CD4-positive, alpha-beta T cell treated with Interleukin-6 for 4 hours (primary cell): Measurements from ENCODE around the gene CCDC88A.
"Not testable (repeated sequence)": the region's sequence is repeated elsewhere in the genome, so short reads cannot be mapped to it uniquely, and the experiment has no call there.

ENCODE experiments used
- DNase-seq: peaks from one replicate; pipeline ENCODE4 v3.0.0-alpha.2; 2020; ENCODE audit warnings: mixed read lengths

Gene CCDC88A

DNA sequence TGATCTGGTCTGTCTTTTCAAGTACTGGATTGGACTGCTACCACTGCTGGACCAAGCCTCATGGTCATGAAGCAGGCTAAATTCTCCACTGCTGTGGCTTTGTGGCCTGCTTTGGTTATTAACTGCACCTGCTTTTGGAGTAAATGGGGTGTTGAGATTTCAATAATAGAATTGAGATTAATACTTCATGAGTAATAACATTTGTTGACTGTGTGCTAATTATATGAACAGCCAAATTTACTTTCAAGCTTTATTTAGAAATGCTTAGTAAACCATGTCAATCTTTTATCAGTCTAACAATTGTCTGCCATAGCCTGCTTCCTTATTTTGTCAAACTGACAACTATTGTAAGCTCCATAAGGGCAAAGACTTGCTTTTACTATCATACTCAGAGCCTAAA is 123.3 kb downstream of the CCDC88A start:
- no peak for DNase-seq

DNA sequence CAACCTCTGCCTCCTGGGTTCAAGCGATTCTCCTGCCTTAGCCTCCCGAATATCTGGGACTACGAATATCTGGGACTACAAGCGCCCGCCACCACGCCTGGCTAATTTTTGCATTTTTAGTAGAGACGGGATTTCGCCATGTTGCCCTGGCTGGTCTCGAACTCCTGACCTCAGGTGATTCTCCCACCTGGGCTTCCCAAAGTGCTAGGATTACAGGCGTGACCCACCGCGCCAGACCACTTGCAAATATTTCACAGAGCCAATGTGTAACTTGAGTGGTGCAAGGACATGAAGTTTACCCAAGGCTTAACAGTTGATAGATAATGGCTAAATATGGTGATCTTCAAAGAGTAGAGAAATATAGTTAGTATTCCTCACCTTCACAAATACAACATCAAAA is 136.6 kb downstream of the CCDC88A start:
- no peak for DNase-seq

- peak; percentile 91 for DNase-seq
Measured at GRCh38 chr2:55282110-55282917, 137.3 kb downstream of the CCDC88A start.

DNA sequence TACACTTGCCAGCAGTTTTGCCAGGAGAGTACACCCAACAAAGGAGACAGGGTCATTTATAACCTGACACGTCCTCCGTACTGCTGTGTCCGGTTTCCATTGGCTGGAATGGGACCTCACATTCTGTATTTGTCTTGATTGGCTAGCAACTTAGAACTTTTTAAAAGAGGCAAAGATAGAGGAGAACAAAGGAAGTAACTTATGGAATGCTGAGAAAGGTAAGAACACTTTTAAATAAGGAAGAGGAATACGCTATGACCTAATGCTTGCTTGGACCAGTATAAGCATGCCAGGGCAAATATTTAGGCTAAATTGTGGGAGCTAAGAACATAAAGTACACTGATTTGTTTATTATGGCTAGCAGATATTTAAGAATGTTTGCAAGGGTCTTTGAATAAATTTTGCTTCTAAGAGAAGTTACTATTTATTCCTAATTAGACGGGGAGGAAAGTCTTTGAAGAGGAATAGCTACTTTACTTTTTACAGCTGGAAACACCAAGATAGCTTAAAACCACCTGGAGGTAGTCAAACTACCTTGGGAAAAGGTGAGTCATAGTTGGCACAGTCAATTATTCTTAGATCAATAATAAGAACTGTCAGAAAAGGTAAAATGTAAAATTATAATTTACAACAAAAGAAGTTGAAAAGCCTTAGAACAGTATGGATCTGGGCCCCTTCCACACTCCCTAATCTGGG is 138.7 kb downstream of the CCDC88A start:
- not testable (repeated sequence) for DNase-seq

DNA sequence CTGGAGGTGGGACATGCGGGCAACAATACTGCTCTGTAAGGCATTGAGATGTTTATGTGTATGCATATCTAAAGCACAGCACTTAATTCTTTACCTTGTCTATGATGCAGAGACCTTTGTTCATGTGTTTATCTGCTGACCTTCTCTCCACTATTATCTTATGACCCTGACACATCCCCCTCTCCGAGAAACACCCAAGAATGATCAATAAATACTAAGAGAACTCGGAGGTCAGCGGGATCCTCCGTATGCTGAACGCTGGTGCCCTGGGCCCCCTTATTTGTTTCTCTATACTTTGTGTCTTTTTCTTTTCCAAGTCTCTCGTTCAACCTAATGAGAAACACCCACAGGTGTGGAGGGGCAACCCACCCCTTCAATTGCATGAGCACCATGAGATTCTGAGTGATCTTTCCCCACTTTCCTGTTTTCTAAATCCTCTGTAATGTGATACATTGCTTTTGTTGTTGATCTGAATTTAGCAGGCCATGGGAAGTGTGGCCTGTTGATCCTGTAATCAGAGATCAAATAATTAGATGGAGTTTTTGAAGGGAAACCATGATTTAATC is 139.7 kb downstream of the CCDC88A start:
- not testable (repeated sequence) for DNase-seq

DNA sequence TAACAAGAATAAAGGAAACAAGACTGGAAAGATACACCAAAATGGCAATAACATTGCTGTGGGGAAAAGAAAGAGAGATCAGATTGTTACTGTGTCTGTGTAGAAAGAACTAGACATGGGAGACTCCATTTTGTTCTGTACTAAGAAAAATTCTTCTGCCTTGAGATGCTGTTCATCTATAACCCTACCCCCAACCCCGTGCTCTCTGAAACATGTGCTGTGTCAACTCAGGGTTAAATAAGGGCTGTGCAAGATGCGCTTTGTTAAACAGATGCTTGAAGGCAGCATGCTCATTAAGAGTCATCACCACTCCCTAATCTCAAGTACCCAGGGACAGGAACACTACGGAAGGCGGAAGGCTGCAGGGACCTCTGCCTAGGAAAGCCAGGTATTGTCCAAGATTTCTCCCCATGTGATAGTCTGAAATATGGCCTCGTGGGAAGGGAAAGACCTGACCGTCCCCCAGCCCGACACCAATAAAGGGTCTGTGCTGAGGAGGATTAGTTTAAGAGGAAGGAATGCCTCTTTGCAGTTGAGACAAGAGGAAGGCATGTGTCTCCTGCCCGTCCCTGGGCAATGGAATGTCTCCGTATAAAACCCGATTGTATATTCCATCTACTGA is 140.3 kb downstream of the CCDC88A start:
- DNase-seq: not testable (repeated sequence)

DNA sequence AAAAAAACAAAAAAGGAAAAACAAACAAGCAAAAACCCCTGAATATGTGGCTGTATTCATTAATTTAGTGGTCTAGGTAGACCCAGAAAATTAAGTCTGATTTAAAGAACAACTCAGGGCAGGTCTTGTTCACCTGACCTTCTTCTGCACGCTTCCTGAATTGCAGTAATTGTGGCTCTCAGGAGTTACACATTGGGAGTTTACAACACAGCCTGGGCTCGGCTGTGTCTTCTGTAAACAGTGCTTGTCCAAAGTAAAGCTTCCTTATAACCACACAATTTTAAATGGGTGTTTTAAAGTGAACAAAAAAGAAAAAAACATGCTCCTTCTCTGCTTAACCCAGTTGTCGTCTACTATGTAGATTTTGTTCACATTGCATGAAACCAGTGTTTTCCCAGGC is 142.3 kb downstream of the CCDC88A start:
- DNase-seq: no peak

- not testable (repeated sequence) for DNase-seq
Measured at GRCh38 chr2:55274346-55274745, 145.3 kb downstream of the CCDC88A start.

DNA sequence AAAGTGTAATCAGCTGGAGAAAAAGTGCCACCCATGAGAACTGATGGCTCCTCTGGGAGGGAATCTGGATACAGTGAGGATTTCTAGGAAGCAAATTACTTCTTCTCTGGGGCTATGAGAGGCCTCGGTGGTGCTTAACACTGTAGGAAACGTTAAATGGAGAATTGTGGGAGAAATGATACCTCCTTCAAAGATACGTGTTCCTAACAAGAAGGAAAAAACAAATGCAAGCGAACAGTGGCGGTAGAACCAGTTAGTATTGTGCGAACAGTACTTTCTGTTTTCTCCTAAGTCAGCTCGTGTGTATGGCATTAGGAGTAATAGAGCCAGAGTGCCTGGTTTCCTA is 150.0 kb downstream of the CCDC88A start:
- DNase-seq: no peak

- peak; percentile 87 for DNase-seq
Measured at GRCh38 chr2:55268907-55269644, 150.6 kb downstream of the CCDC88A start, which contains the start of gene MTIF2. Gene MTIF2, minus strand, starts transcription at chr2:55269231. Its CDS starts 5,373 bp downstream, at chr2:55263858.

- DNase-seq: no peak
Measured at GRCh38 chr2:55268288-55268906, 151.3 kb downstream of the CCDC88A start.

DNA sequence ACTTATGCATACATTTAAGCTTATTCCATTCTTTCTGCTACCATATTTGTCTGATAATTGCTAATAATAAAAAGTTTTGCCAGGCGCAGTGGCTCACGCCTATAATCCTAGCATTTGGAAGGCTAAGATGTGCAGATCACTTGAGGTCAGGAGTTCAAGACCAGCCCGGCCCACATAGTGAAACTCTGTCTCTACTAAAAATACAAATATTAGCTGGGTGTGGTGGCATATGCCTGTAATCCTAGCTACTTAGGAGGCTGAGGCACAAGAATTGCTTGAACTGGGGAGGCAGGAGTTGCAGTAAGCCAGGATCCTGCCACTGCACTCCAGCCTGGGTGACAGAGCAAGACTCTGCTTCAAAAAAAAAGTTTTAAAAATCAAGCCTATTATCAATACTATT is 160.1 kb downstream of the CCDC88A start:
- not testable (repeated sequence) for DNase-seq

GRCh38 chr2:55252832-55253231 is 166.8 kb downstream of the CCDC88A start:
- DNase-seq: no peak

DNA sequence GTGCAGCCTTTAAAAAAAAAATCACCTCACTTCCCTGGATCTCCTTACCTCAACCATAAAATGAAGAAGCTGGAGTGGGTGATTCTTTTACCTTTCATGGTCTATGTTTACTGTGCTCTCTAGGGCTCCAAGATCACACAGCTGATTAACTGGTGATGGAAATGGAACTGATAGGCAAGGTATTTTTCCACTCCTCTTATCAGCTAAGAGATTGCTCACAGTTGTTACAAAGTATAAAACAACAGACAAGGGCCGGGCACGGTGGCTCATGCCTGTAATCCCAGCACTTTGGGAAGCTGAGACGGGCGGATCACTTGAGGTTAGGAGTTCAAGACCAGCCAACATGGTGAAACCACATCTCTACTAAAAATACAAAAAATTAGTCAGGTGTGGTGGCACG is 172.6 kb downstream of the CCDC88A start:
- DNase-seq: no peak

DNA sequence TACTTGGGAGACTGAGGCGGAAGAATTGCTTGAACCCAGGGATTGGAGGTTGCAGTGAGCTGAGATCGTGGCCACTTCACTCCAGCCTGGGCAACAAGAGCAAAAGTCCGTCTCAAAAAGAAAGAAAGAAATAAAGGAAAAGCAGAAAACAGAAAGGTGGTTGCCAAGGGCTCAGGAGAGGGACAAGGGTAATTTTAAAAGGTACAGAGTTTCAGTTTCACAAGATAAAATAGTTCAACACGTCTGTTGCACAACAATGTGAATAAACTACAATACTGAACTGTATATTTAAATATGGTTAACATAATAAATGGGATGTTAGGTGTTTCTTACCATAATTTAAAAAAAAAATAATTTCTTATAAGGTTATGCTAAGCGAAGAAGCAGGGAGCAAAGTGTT is 174.2 kb downstream of the CCDC88A start:
- no peak for DNase-seq

- DNase-seq: no peak
Measured at GRCh38 chr2:55242617-55243016, 177.0 kb downstream of the CCDC88A start.

DNA sequence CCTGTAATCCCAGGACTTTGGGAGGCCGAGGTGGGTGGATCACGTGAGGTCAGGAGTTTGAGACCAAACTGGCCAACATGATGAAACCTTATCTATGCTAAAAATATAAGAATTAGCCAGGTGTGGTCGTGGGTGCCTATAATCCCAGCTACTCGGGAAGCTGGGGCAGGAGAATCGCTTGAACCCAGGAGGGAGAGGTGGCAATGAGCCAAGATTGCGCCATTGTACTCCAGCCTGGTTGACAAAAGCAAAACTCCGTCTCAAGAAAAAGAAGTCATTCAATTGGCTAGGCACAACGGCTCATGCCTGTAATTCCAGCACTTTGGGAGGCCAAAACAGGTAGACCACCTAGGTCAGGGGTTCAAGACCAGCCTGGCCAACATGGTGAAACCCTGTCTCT is 178.1 kb downstream of the CCDC88A start:
- not testable (repeated sequence) for DNase-seq

DNA sequence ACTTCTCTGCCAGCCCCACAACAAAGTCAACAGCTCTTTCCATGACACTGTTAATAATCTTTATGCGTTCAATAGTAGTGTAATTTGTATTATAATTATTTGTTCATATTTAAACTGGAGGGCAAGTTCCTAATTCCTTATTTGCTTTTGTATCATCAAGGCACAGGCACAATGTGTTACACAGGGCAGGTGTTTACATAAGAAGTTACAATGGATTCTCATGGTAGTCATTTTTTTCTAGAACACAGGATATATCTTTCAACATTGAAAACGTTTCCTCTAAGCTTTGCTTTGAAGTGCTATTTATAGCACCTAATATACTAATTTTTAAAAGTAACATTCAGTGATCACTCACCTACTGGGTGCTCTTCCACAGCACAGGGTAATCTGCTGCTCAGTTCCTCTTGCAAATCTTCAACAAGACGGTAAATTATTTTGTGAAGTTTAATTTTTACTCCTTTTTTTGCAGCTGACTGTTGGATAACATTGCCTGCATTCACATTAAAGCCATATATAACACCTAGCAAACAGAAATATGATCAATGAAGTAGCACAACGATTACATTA is 179.9 kb downstream of the CCDC88A start:
- no peak for DNase-seq
